ENCODE measurements around the gene KCNIP1. TPM values are rescaled to one million over a fixed set of nuclear protein-coding genes. Genes with fewer than 3 reads are reported as not detected.
A peak's percentile ranks its signal among the peaks of the same experiment; 100 is the strongest.

Gene KCNIP1
- total RNA-seq, 1 donor from 2014 or later, result 0.45 TPM

DNA sequence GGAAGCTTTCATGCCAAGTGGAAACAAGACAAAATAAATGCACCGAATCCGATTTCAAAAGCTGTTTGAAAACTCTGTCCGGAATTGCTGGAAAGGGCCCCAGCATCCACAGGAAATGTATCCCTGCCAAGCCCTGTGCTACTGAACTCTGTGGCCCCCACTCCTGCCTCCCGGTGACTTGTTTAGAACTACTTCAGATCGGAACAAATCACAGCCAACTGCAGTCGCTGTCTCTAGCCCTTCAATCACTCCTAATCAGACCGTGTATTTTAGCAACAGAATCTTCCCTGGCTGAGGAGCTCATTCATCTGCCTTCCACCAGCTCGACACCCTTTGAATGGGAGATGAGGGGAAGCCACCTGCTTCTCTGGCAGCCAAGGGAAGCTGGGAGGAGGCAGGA is 94.1 kb downstream of the KCNIP1 start:
- peak overlapping the region; percentile 77 for H3K4me2 ChIP-seq (ENCODE audit: low read length)
- no peak overlapping the region for H2AFZ ChIP-seq (ENCODE audit: low read depth, low read length)
- no peaks in the 10 kb centered on the region for H3K36me3 ChIP-seq (ENCODE audit: insufficient read depth, low read length)
- Mint-ChIP-seq H3K36me3 (ENCODE audit: low read depth, unreplicated experiment) (no peaks in the 10 kb centered on the region), H3K4me1 (ENCODE audit: low read depth, unreplicated experiment) (peaks cover 25% of the 10 kb centered on the region), H3K27me3 (ENCODE audit: low read depth, unreplicated experiment) (peaks cover 30% of the 10 kb centered on the region), H3K27ac (ENCODE audit: unreplicated experiment) (peak overlapping the region; percentile 90), H3K9me3 (ENCODE audit: unreplicated experiment) (no peaks in the 10 kb centered on the region), H3K4me3 (ENCODE audit: unreplicated experiment) (no peak overlapping the region)
- TF ChIP-seq, protein P1, sequence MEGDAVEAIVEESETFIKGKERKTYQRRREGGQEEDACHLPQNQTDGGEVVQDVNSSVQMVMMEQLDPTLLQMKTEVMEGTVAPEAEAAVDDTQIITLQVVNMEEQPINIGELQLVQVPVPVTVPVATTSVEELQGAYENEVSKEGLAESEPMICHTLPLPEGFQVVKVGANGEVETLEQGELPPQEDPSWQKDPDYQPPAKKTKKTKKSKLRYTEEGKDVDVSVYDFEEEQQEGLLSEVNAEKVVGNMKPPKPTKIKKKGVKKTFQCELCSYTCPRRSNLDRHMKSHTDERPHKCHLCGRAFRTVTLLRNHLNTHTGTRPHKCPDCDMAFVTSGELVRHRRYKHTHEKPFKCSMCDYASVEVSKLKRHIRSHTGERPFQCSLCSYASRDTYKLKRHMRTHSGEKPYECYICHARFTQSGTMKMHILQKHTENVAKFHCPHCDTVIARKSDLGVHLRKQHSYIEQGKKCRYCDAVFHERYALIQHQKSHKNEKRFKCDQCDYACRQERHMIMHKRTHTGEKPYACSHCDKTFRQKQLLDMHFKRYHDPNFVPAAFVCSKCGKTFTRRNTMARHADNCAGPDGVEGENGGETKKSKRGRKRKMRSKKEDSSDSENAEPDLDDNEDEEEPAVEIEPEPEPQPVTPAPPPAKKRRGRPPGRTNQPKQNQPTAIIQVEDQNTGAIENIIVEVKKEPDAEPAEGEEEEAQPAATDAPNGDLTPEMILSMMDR (IDR thresholded peaks at IDR 0.05; ENCODE audit: insufficient read depth, low read depth, low read length), result no peak
- no peak for TF ChIP-seq EZH2 (IDR thresholded peaks at IDR 0.05; ENCODE audit: insufficient read depth, low read length)
- no peaks in the 10 kb centered on the region for H3K79me2 ChIP-seq (ENCODE audit: insufficient read depth, low read length)
- peaks cover 3% of the 10 kb centered on the region for H4K20me1 ChIP-seq (ENCODE audit: insufficient read depth, low read length)
- H3K27me3 ChIP-seq (ENCODE audit: insufficient read depth, low read length), result peaks cover 14% of the 10 kb centered on the region
- DNase-seq (ENCODE audit: low read depth) (no peak), FAIRE-seq (no peak)
- no peaks in the 10 kb centered on the region for H3K9me3 ChIP-seq (ENCODE audit: insufficient read depth, low read depth, low read length)
- H3K4me1 ChIP-seq (ENCODE audit: insufficient read depth, low read length), result peaks cover 14% of the 10 kb centered on the region
- no peak overlapping the region for H3K27ac ChIP-seq (ENCODE audit: low read depth, low read length)
- H3K4me3 ChIP-seq (ENCODE audit: insufficient read depth, low read depth, low read length), result no peak overlapping the region
- H3K9ac ChIP-seq (ENCODE audit: low read length), result no peak overlapping the region

DNA sequence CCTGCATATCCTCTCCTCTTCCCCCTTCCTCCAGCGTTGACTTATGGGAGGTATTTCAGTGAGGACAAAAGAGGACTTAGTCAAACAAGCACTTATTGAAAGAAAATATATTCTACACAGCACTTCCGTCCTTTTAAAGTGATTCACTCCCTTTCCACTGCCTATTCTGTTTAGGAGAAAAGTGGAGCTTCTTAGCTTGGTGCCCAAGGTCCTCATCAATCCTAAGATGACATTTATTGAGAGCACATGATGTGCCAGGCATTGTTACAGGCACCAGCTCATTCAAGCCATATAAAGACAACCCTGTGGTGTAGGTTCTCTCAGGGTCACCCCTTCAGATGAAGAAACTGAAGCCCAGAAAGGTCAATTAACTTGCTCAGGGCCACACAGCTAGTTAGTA is 95.9 kb downstream of the KCNIP1 start:
- Histone ChIP-seq H3K27me3 (ENCODE audit: insufficient read depth, low read length) (peaks cover 16% of the 10 kb centered on the region), H3K27ac (ENCODE audit: low read depth, low read length) (no peak overlapping the region), H3K36me3 (ENCODE audit: insufficient read depth, low read length) (no peaks in the 10 kb centered on the region), H2AFZ (ENCODE audit: low read depth, low read length) (no peak overlapping the region), H3K4me1 (ENCODE audit: insufficient read depth, low read length) (peaks cover 14% of the 10 kb centered on the region), H3K4me2 (ENCODE audit: low read length) (no peak overlapping the region), H3K4me3 (ENCODE audit: insufficient read depth, low read depth, low read length) (no peak overlapping the region), H3K79me2 (ENCODE audit: insufficient read depth, low read length) (no peaks in the 10 kb centered on the region), H3K9ac (ENCODE audit: low read length) (no peak overlapping the region), H3K9me3 (ENCODE audit: insufficient read depth, low read depth, low read length) (no peaks in the 10 kb centered on the region), H4K20me1 (ENCODE audit: insufficient read depth, low read length) (peaks cover 3% of the 10 kb centered on the region)
- FAIRE-seq (no peak), DNase-seq (ENCODE audit: low read depth) (no peak)
- Mint-ChIP-seq H3K27ac (ENCODE audit: unreplicated experiment) (no peak overlapping the region), H3K36me3 (ENCODE audit: low read depth, unreplicated experiment) (no peaks in the 10 kb centered on the region), H3K4me3 (ENCODE audit: unreplicated experiment) (no peak overlapping the region), H3K4me1 (ENCODE audit: low read depth, unreplicated experiment) (peaks cover 25% of the 10 kb centered on the region), H3K9me3 (ENCODE audit: unreplicated experiment) (peaks cover 2% of the 10 kb centered on the region), H3K27me3 (ENCODE audit: low read depth, unreplicated experiment) (peaks cover 44% of the 10 kb centered on the region)
- TF ChIP-seq, protein P1 (IDR thresholded peaks at IDR 0.05; ENCODE audit: insufficient read depth, low read depth, low read length), result no peak
- TF ChIP-seq EZH2 (IDR thresholded peaks at IDR 0.05; ENCODE audit: insufficient read depth, low read length), result no peak

GRCh38 chr5:170601619-170602018 is 97.8 kb downstream of the KCNIP1 start:
- Mint-ChIP-seq H3K27ac (ENCODE audit: unreplicated experiment) (no peak overlapping the region), H3K9me3 (ENCODE audit: unreplicated experiment) (peaks cover 4% of the 10 kb centered on the region), H3K36me3 (ENCODE audit: low read depth, unreplicated experiment) (no peaks in the 10 kb centered on the region), H3K4me1 (ENCODE audit: low read depth, unreplicated experiment) (peaks cover 20% of the 10 kb centered on the region), H3K4me3 (ENCODE audit: unreplicated experiment) (no peak overlapping the region), H3K27me3 (ENCODE audit: low read depth, unreplicated experiment) (peaks cover 55% of the 10 kb centered on the region)
- DNase-seq (ENCODE audit: low read depth) (no peak), FAIRE-seq (no peak)
- Histone ChIP-seq H3K9me3 (ENCODE audit: insufficient read depth, low read depth, low read length) (no peaks in the 10 kb centered on the region), H3K27me3 (ENCODE audit: insufficient read depth, low read length) (peaks cover 13% of the 10 kb centered on the region), H4K20me1 (ENCODE audit: insufficient read depth, low read length) (peaks cover 3% of the 10 kb centered on the region), H3K4me1 (ENCODE audit: insufficient read depth, low read length) (peaks cover 14% of the 10 kb centered on the region), H3K4me3 (ENCODE audit: insufficient read depth, low read depth, low read length) (no peak overlapping the region), H3K27ac (ENCODE audit: low read depth, low read length) (no peak overlapping the region), H3K9ac (ENCODE audit: low read length) (no peak overlapping the region), H3K36me3 (ENCODE audit: insufficient read depth, low read length) (no peaks in the 10 kb centered on the region), H3K79me2 (ENCODE audit: insufficient read depth, low read length) (no peaks in the 10 kb centered on the region), H3K4me2 (ENCODE audit: low read length) (no peak overlapping the region), H2AFZ (ENCODE audit: low read depth, low read length) (no peak overlapping the region)
- TF ChIP-seq, protein P1 (IDR thresholded peaks at IDR 0.05; ENCODE audit: insufficient read depth, low read depth, low read length), result no peak
- no peak for TF ChIP-seq EZH2 (IDR thresholded peaks at IDR 0.05; ENCODE audit: insufficient read depth, low read length)
